ENCODE data around the gene MDM4.
"Not testable (repeated sequence)": the region's sequence is repeated elsewhere in the genome, so short reads cannot be mapped to it uniquely, and the experiment has no call there.

The MDM4 gene

GRCh38 chr1:204514828-204515227, 1.4 kb upstream of the MDM4 start:
- DNase-seq (ENCODE audit: low read depth, low spot score) = no peak

GRCh38 chr1:204517382-204517781, 1.2 kb downstream of the MDM4 start:
- not testable (repeated sequence) for DNase-seq (ENCODE audit: low read depth, low spot score)

- DNase-seq (ENCODE audit: low read depth, low spot score) = no peak
Observed at GRCh38 chr1:204520834-204521709, 4.9 kb downstream of the MDM4 start.

- not testable (repeated sequence) for DNase-seq (ENCODE audit: low read depth, low spot score)
Observed at GRCh38 chr1:204521941-204522521, 5.8 kb downstream of the MDM4 start.

- DNase-seq (ENCODE audit: low read depth, low spot score) = no peak
Observed at GRCh38 chr1:204523605-204524215, 7.5 kb downstream of the MDM4 start.

- DNase-seq (ENCODE audit: low read depth, low spot score) = no peak
Observed at GRCh38 chr1:204524986-204525385, 8.8 kb downstream of the MDM4 start.

GRCh38 chr1:204528241-204528640, 12.0 kb downstream of the MDM4 start:
- DNase-seq (ENCODE audit: low read depth, low spot score) = no peak

GRCh38 chr1:204528677-204529076, 12.5 kb downstream of the MDM4 start:
- no peak for DNase-seq (ENCODE audit: low read depth, low spot score)

GRCh38 chr1:204529371-204529895, 13.2 kb downstream of the MDM4 start:
- no peak for DNase-seq (ENCODE audit: low read depth, low spot score)

- no peak for DNase-seq (ENCODE audit: low read depth, low spot score)
Observed at GRCh38 chr1:204530932-204531331, 14.7 kb downstream of the MDM4 start.

GRCh38 chr1:204532832-204533231, 16.6 kb downstream of the MDM4 start:
- no peak for DNase-seq (ENCODE audit: low read depth, low spot score)

GRCh38 chr1:204541626-204542025, 25.4 kb downstream of the MDM4 start:
- DNase-seq (ENCODE audit: low read depth, low spot score) = no peak

GRCh38 chr1:204544321-204544720, 28.1 kb downstream of the MDM4 start:
- no peak for DNase-seq (ENCODE audit: low read depth, low spot score)

GRCh38 chr1:204545202-204545601, 29.0 kb downstream of the MDM4 start:
- DNase-seq (ENCODE audit: low read depth, low spot score) = no peak

- no peak for DNase-seq (ENCODE audit: low read depth, low spot score)
Observed at GRCh38 chr1:204545881-204546280, 29.7 kb downstream of the MDM4 start.

- no peak for DNase-seq (ENCODE audit: low read depth, low spot score)
Observed at GRCh38 chr1:204548265-204548664, 32.1 kb downstream of the MDM4 start.

- DNase-seq (ENCODE audit: low read depth, low spot score) = no peak
Observed at GRCh38 chr1:204549313-204549712, 33.1 kb downstream of the MDM4 start.

- no peak for DNase-seq (ENCODE audit: low read depth, low spot score)
Observed at GRCh38 chr1:204550926-204551325, 34.7 kb downstream of the MDM4 start.

- no peak for DNase-seq (ENCODE audit: low read depth, low spot score)
Observed at GRCh38 chr1:204556458-204557052, 40.3 kb downstream of the MDM4 start.

GRCh38 chr1:204558467-204558866, 42.3 kb downstream of the MDM4 start:
- DNase-seq (ENCODE audit: low read depth, low spot score) = no peak

GRCh38 chr1:204560002-204560401, 43.8 kb downstream of the MDM4 start:
- not testable (repeated sequence) for DNase-seq (ENCODE audit: low read depth, low spot score)

- peak; percentile 77 for DNase-seq (ENCODE audit: low read depth, low spot score)
Observed at GRCh38 chr1:204560590-204561150, 44.5 kb downstream of the MDM4 start.
